HepG2 (cell line): ENCODE results near the gene CYB5D1. TPM values are rescaled to one million over a fixed set of nuclear protein-coding genes. Genes with fewer than 3 reads are reported as not detected.

Source experiments
- DNMT3B ChIP-seq: conservative IDR thresholded peaks from 2 replicates; pipeline ENCODE4 v1.6.1; 2016; ENCODE audit warnings: missing biosample characterization, control low read depth
- DRAP1 ChIP-seq: IDR thresholded peaks from 2 replicates; pipeline ENCODE4 v1.6.1; 2016; ENCODE audit warnings: missing genetic modification reagents, missing compliant biosample characterization
- MLLT10 ChIP-seq: sonication (generic); formaldehyde crosslinking; IDR thresholded peaks from 2 replicates; pipeline ENCODE4 v1.4.0; 2020; ENCODE audit warnings: missing genetic modification reagents
- POGZ ChIP-seq: sonication (generic); formaldehyde crosslinking; IDR thresholded peaks from 2 replicates; pipeline ENCODE4 v1.4.0; 2020; ENCODE audit warnings: mild to moderate bottlenecking, missing genetic modification reagents
- SIX4 ChIP-seq: sonication (generic); formaldehyde crosslinking; IDR thresholded peaks from 2 replicates; pipeline ENCODE4 v1.4.0; 2020; ENCODE audit warnings: missing genetic modification reagents
- SP2 ChIP-seq: sonication (generic); formaldehyde crosslinking; IDR thresholded peaks from 2 replicates; pipeline ENCODE4 v1.5.1; 2020; ENCODE audit warnings: mild to moderate bottlenecking, missing genetic modification reagents
- U2AF2 ChIP-seq: fragments of 200-400 bp; formaldehyde crosslinking; IDR thresholded peaks from 2 replicates; pipeline ENCODE4 v1.6.1; 2017; ENCODE audit warnings: low read depth, mild to moderate bottlenecking, low read length
- ZNF251 ChIP-seq: sonication (generic); formaldehyde crosslinking; IDR thresholded peaks from 2 replicates; pipeline ENCODE4 v1.9.0; 2021; ENCODE audit warnings: mild to moderate bottlenecking, missing genetic modification reagents
- ZNF709 ChIP-seq: sonication (generic); formaldehyde crosslinking; IDR thresholded peaks from 2 replicates; pipeline ENCODE4 v1.5.0; 2020; ENCODE audit warnings: mild to moderate bottlenecking, missing genetic modification reagents
- ZNF782 ChIP-seq: sonication (generic); formaldehyde crosslinking; IDR thresholded peaks from 2 replicates; pipeline ENCODE4 v1.4.0; 2020; ENCODE audit warnings: missing genetic modification reagents, mild to moderate bottlenecking, borderline replicate concordance
- ZSCAN20 ChIP-seq: sonication (generic); formaldehyde crosslinking; IDR thresholded peaks from 2 replicates; pipeline ENCODE4 v1.4.0; 2020; ENCODE audit warnings: missing genetic modification reagents, mild to moderate bottlenecking, borderline replicate concordance
- polyA plus RNA-seq, 8 experiments: library from polyadenylated mRNA; depleted of rRNA in 3 of 8; stranded (reverse) in 7 of 8; unstranded in 1 of 8; fragments of >200 nt; fragmentation: Illumina TruSeq in 4 of 8; extraction: Trizol in 4 of 8; gene quantifications; 2 replicates each; pipeline versions ENCODE4 v1.2.1 to v1.2.3, GENCODE V29; 2011 to 2016; ENCODE audit warnings: low read depth in 4 of 8, missing spikeins in 1 of 8, mixed read lengths in 1 of 8; ENCODE audit not compliant: insufficient read depth in 1 of 8
- total RNA-seq, 5 experiments: library from RNA; depleted of rRNA; stranded (reverse); fragments of >200 nt; fragmentation: Illumina TruSeq; extraction: Trizol; gene quantifications; 2 replicates each; pipeline ENCODE4 v1.2.3, GENCODE V29; 2016; ENCODE audit warnings: low read depth in 1 of 5
- TF ChIP-seq, protein P1 (sequence below): sonication (generic); formaldehyde crosslinking; IDR thresholded peaks from 2 replicates; pipeline ENCODE4 v1.4.0; 2020; ENCODE audit warnings: missing genetic modification reagents
- TF ChIP-seq, protein P2 (sequence below): fragments of 450-650 bp; IDR thresholded peaks from 2 replicates; pipeline ENCODE4 v1.6.1; 2017; ENCODE audit warnings: mild to moderate bottlenecking
- TF ChIP-seq, protein P3 (sequence below): sonication (generic); formaldehyde crosslinking; IDR thresholded peaks from 2 replicates; pipeline ENCODE4 v1.5.1; 2020; ENCODE audit warnings: mild to moderate bottlenecking, missing genetic modification reagents
- TF ChIP-seq, protein P4 (sequence below): sonication (generic); formaldehyde crosslinking; conservative IDR thresholded peaks from 2 replicates; pipeline ENCODE4 v1.4.0; 2020; ENCODE audit warnings: missing genetic modification reagents

CYB5D1 gene
- total and polyA plus RNA-seq, 2 of the 13 experiments (the other 11 are each of a cell fraction or from before 2014, with no cell fraction given): 8.9 to 17.0 TPM

DNA sequence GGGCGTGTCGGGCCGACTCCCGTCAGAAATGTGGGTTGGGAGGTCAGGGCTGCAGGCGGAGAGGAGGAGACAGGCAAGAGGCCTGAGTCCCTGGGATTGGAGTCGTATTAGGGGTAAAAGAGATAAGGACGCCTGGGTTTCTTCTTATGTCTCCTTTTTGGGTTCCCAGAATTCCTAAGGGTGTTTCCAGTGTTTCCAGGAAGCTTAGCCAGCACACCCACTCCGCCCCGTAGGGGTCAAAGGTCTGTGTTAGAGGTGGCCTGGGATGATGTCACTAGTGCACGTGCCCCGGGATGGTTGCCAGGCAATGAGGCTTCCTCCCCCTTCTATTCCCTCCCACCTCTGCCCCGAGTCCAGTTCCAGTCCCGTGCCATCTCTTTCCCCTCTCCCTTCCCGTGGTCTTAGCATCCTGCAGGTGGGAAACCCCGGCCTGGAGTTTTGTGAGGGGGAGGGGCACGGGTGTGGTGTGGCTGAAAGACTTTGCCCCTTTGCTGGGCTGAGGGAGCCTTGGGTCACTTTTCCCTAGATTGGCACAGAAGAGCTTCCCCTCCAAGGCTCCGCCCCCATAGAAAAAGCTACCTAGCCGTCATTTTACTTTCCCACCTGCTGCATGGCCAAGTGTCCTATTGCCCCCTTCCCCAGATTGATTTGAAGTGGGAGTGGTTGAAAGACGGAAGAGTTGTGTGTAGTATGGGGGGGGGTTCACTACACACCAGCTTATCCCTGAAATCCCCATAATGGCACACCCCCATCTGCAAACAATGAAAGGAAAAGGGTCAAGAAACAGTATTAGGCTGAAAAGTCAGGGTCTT is 21.0 kb upstream of the CYB5D1 start (continued):
- TF ChIP-seq, protein P1, sequence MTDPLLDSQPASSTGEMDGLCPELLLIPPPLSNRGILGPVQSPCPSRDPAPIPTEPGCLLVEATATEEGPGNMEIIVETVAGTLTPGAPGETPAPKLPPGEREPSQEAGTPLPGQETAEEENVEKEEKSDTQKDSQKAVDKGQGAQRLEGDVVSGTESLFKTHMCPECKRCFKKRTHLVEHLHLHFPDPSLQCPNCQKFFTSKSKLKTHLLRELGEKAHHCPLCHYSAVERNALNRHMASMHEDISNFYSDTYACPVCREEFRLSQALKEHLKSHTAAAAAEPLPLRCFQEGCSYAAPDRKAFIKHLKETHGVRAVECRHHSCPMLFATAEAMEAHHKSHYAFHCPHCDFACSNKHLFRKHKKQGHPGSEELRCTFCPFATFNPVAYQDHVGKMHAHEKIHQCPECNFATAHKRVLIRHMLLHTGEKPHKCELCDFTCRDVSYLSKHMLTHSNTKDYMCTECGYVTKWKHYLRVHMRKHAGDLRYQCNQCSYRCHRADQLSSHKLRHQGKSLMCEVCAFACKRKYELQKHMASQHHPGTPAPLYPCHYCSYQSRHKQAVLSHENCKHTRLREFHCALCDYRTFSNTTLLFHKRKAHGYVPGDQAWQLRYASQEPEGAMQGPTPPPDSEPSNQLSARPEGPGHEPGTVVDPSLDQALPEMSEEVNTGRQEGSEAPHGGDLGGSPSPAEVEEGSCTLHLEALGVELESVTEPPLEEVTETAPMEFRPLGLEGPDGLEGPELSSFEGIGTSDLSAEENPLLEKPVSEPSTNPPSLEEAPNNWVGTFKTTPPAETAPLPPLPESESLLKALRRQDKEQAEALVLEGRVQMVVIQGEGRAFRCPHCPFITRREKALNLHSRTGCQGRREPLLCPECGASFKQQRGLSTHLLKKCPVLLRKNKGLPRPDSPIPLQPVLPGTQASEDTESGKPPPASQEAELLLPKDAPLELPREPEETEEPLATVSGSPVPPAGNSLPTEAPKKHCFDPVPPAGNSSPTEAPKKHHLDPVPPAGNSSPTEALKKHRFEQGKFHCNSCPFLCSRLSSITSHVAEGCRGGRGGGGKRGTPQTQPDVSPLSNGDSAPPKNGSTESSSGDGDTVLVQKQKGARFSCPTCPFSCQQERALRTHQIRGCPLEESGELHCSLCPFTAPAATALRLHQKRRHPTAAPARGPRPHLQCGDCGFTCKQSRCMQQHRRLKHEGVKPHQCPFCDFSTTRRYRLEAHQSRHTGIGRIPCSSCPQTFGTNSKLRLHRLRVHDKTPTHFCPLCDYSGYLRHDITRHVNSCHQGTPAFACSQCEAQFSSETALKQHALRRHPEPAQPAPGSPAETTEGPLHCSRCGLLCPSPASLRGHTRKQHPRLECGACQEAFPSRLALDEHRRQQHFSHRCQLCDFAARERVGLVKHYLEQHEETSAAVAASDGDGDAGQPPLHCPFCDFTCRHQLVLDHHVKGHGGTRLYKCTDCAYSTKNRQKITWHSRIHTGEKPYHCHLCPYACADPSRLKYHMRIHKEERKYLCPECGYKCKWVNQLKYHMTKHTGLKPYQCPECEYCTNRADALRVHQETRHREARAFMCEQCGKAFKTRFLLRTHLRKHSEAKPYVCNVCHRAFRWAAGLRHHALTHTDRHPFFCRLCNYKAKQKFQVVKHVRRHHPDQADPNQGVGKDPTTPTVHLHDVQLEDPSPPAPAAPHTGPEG (CRISPR knock-in tag): no peak
- TF ChIP-seq ZNF709 (no peak), DRAP1 (CRISPR knock-in tag) (peak; percentile 50; the same call in 1 of the 2 replicates), SIX4 (CRISPR knock-in tag) (peak; percentile 79), SP2 (CRISPR knock-in tag) (peak; percentile 55; the same call in 1 of the 2 replicates), ZNF251 (CRISPR knock-in tag) (no peak), POGZ (CRISPR knock-in tag) (peak; percentile 74), ZSCAN20 (CRISPR knock-in tag) (no peak), U2AF2 (peak; percentile 91; the same call in 1 of the 2 replicates), ZNF782 (CRISPR knock-in tag) (no peak), MLLT10 (no peak), DNMT3B (CRISPR knock-in tag) (no peak)
- TF ChIP-seq, protein P2, sequence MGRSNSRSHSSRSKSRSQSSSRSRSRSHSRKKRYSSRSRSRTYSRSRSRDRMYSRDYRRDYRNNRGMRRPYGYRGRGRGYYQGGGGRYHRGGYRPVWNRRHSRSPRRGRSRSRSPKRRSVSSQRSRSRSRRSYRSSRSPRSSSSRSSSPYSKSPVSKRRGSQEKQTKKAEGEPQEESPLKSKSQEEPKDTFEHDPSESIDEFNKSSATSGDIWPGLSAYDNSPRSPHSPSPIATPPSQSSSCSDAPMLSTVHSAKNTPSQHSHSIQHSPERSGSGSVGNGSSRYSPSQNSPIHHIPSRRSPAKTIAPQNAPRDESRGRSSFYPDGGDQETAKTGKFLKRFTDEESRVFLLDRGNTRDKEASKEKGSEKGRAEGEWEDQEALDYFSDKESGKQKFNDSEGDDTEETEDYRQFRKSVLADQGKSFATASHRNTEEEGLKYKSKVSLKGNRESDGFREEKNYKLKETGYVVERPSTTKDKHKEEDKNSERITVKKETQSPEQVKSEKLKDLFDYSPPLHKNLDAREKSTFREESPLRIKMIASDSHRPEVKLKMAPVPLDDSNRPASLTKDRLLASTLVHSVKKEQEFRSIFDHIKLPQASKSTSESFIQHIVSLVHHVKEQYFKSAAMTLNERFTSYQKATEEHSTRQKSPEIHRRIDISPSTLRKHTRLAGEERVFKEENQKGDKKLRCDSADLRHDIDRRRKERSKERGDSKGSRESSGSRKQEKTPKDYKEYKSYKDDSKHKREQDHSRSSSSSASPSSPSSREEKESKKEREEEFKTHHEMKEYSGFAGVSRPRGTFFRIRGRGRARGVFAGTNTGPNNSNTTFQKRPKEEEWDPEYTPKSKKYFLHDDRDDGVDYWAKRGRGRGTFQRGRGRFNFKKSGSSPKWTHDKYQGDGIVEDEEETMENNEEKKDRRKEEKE: no peak
- TF ChIP-seq, protein P3, sequence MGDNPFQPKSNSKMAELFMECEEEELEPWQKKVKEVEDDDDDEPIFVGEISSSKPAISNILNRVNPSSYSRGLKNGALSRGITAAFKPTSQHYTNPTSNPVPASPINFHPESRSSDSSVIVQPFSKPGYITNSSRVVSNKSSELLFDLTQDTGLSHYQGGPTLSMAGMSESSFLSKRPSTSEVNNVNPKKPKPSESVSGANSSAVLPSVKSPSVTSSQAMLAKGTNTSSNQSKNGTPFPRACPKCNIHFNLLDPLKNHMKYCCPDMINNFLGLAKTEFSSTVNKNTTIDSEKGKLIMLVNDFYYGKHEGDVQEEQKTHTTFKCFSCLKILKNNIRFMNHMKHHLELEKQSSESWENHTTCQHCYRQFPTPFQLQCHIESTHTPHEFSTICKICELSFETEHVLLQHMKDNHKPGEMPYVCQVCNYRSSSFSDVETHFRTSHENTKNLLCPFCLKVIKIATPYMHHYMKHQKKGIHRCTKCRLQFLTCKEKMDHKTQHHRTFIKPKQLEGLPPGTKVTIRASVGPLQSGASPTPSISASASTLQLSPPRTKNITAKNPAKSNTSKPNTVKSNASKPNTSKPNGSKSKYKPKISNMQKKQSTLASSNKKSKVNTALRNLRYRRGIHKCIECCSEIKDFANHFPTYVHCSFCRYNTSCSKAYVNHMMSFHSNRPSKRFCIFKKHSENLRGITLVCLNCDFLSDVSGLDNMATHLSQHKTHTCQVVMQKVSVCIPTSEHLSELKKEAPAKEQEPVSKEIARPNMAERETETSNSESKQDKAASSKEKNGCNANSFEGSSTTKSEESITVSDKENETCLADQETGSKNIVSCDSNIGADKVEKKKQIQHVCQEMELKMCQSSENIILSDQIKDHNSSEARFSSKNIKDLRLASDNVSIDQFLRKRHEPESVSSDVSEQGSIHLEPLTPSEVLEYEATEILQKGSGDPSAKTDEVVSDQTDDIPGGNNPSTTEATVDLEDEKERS (CRISPR knock-in tag): peak; percentile 69; the same call in 1 of the 2 replicates
- TF ChIP-seq, protein P4, sequence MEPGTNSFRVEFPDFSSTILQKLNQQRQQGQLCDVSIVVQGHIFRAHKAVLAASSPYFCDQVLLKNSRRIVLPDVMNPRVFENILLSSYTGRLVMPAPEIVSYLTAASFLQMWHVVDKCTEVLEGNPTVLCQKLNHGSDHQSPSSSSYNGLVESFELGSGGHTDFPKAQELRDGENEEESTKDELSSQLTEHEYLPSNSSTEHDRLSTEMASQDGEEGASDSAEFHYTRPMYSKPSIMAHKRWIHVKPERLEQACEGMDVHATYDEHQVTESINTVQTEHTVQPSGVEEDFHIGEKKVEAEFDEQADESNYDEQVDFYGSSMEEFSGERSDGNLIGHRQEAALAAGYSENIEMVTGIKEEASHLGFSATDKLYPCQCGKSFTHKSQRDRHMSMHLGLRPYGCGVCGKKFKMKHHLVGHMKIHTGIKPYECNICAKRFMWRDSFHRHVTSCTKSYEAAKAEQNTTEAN: 0 out of 2 replicates have a peak, but pooled peaks have one; percentile 20
